NOMO-1 treated with dmso at 0.1 percent for 144 hours (cell line): ENCODE data around the gene NMT2.

ENCODE experiments used
- DNase-seq: peaks from one replicate; lab custom pipeline; 2025; ENCODE audit not compliant: unreplicated experiment; lab: John Stamatoyannopoulos, UW

NMT2 gene

GRCh38 chr10:15097011-15097812 lies 71.3 kb downstream of the NMT2 start, which contains the start of gene RPP38:
Gene RPP38, plus strand, starts transcription at chr10:15097355. Its CDS starts 5,960 bp downstream, at chr10:15103315.
- peak; percentile 89 for DNase-seq

GRCh38 chr10:15096661-15097010 lies 71.9 kb downstream of the NMT2 start:
- no peak for DNase-seq

- no peak for DNase-seq
These were observed 75.6 kb downstream of the NMT2 start for GRCh38 chr10:15092855-15093408.

- DNase-seq = no peak
These were observed 77.1 kb downstream of the NMT2 start for GRCh38 chr10:15091418-15091817.

GRCh38 chr10:15088428-15089261 lies 79.8 kb downstream of the NMT2 start, which contains the start of gene ACBD7:
Gene ACBD7, minus strand, starts transcription at chr10:15088776. Its CDS starts 48 bp downstream, at chr10:15088728.
- DNase-seq = peak; percentile 82

- no peak for DNase-seq
These were observed 84.0 kb downstream of the NMT2 start for GRCh38 chr10:15084502-15084922.

GRCh38 chr10:15083674-15084501 lies 84.6 kb downstream of the NMT2 start:
- no peak for DNase-seq

- DNase-seq = no peak
These were observed 93.1 kb downstream of the NMT2 start for GRCh38 chr10:15075421-15075820.

GRCh38 chr10:15072358-15072757 lies 96.1 kb downstream of the NMT2 start:
- DNase-seq = no peak

GRCh38 chr10:15069230-15069629 lies 99.3 kb downstream of the NMT2 start:
- DNase-seq = no peak

- DNase-seq = no peak
These were observed 99.7 kb downstream of the NMT2 start for GRCh38 chr10:15068802-15069201.

GRCh38 chr10:15067154-15067553 lies 101.3 kb downstream of the NMT2 start:
- DNase-seq = no peak

GRCh38 chr10:15060638-15061037 lies 107.9 kb downstream of the NMT2 start:
- no peak for DNase-seq

- no peak for DNase-seq
These were observed 108.6 kb downstream of the NMT2 start for GRCh38 chr10:15059914-15060313.

- no peak for DNase-seq
These were observed 109.8 kb downstream of the NMT2 start for GRCh38 chr10:15058689-15059088.
